ENCODE results near the gene PLEKHA4.
"Not testable (repeated sequence)": the region's sequence is repeated elsewhere in the genome, so short reads cannot be mapped to it uniquely, and the experiment has no call there.

Gene PLEKHA4

GRCh38 chr19:48906324-48906723, 37.9 kb upstream of the PLEKHA4 start:
- TF ChIP-seq POLR2AphosphoS5 (IDR thresholded peaks at IDR 0.05; ENCODE audit: borderline replicate concordance, low read depth, low read length) (no peak), EZH2 (IDR thresholded peaks at IDR 0.05) (no peak), FOXP2 (optimal IDR thresholded peaks at IDR 0.05; ENCODE audit: control extremely low read depth, extremely low read length, insufficient read depth) (no peak)
- Histone ChIP-seq H3K9me3 (ENCODE audit: low read depth, low read length) (no peaks in the 10 kb centered on the region), H3K4me3 (no peak overlapping the region), H3K36me3 (ENCODE audit: insufficient read depth, low read length) (peaks cover 9% of the 10 kb centered on the region), H3K9ac (ENCODE audit: insufficient read length) (no peak overlapping the region), H3K27ac (no peak overlapping the region)
- DNase-seq (ENCODE audit: low read depth, low spot score): no peak

DNA sequence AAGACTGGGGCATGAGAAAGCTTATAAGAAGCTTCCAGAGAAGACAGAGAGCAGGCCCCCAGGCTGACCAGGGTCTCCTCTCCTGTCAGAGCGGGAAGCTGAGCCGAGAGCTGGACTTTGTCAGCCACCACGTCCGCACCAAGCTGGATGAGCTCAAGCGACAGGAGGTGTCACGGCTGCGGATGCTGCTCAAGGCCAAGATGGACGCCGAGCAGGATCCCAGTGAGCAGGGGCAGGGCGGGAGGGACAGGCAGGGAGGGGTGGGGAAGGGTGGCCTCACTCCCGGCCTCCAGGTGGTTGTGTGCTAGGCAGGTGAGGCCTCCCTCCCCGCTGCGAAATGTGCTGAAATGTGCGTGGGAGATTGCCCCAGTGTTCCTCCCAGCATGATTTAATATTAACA, 37.2 kb upstream of the PLEKHA4 start:
- Histone ChIP-seq H3K9me3 (ENCODE audit: low read depth, low read length) (no peaks in the 10 kb centered on the region), H3K9ac (ENCODE audit: insufficient read length) (no peak overlapping the region), H3K4me3 (no peak overlapping the region), H3K27ac (no peak overlapping the region), H3K36me3 (ENCODE audit: insufficient read depth, low read length) (peaks cover 4% of the 10 kb centered on the region)
- TF ChIP-seq FOXP2 (optimal IDR thresholded peaks at IDR 0.05; ENCODE audit: control extremely low read depth, extremely low read length, insufficient read depth) (no peak), POLR2AphosphoS5 (IDR thresholded peaks at IDR 0.05; ENCODE audit: borderline replicate concordance, low read depth, low read length) (no peak), EZH2 (IDR thresholded peaks at IDR 0.05) (no peak)
- DNase-seq (ENCODE audit: low read depth, low spot score): no peak

- not testable (repeated sequence) for H3K27ac ChIP-seq; H3K4me3 ChIP-seq; H3K36me3 ChIP-seq (ENCODE audit: insufficient read depth, low read length); H3K9ac ChIP-seq (ENCODE audit: insufficient read length); DNase-seq (ENCODE audit: low read depth, low spot score); H3K9me3 ChIP-seq (ENCODE audit: low read depth, low read length)
These were observed 35.4 kb upstream of the PLEKHA4 start for GRCh38 chr19:48903788-48904187.

- not testable (repeated sequence) for H3K36me3 ChIP-seq (ENCODE audit: insufficient read depth, low read length); H3K9ac ChIP-seq (ENCODE audit: insufficient read length); H3K27ac ChIP-seq
These were observed 33.9 kb upstream of the PLEKHA4 start for GRCh38 chr19:48902291-48902690.

DNA sequence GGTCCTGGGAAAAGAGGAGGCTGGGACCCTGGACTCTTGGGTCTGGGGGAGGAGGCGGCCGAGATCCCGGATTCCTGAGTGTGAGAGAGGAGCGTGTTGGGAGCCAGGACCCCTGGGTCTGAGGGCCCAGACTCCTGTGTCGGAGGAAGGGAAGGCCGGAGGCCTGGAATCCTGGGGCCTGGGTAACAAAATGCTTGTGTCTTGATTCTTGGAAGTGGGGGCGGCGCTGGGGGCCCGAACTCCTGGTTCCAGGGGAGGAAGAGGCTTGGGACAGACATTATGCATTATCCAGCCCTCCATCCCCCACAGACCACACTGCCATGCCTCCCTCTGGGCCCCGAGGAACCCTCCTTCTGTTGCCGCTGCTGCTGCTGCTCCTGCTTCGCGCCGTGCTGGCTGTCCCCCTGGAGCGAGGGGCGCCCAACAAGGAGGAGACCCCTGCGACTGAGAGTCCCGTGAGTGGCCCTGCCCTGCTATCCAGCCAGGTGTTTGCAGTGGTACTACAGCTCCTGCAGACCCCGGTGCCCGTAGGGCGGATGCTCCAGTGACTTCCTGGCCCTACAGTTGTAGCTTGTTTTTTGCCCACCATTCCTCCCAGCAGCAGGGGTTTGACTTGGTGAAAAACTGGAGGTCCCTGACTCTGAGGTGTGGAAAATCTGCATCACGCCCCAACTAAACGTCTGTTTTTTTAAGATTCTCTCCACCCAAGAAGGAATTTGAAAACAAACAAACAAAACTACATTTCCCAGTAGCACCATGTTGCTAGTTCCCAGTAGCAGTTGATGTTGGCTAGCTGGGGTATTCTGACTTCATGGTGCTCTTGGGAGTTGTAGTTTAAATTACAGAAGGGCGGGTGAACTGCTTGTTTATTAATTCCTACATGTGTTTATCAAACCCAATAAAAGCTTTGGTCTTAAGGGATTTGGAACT, 32.3 kb upstream of the PLEKHA4 start:
- Histone ChIP-seq H3K27ac (peak overlapping the region; percentile 46; the same call in 1 of the 2 replicates), H3K4me3 (peak overlapping the region; percentile 92), H3K36me3 (ENCODE audit: insufficient read depth, low read length) (no peaks in the 10 kb centered on the region; the same call in 1 of the 2 replicates), H3K9ac (ENCODE audit: insufficient read length) (peak overlapping the region; percentile 87), H3K9me3 (ENCODE audit: low read depth, low read length) (no peaks in the 10 kb centered on the region)
- TF ChIP-seq POLR2AphosphoS5 (IDR thresholded peaks at IDR 0.05; ENCODE audit: borderline replicate concordance, low read depth, low read length) (no peak), EZH2 (IDR thresholded peaks at IDR 0.05) (no peak), FOXP2 (optimal IDR thresholded peaks at IDR 0.05; ENCODE audit: control extremely low read depth, extremely low read length, insufficient read depth) (no peak)
- no peak for DNase-seq (ENCODE audit: low read depth, low spot score)

More at GRCh38 chr19:48902291-48902690, 33.9 kb upstream of the PLEKHA4 start:
- not testable (repeated sequence) for H3K9me3 ChIP-seq (ENCODE audit: low read depth, low read length); DNase-seq (ENCODE audit: low read depth, low spot score); H3K4me3 ChIP-seq

GRCh38 chr19:48899781-48900476, 31.5 kb upstream of the PLEKHA4 start, which contains the start of gene NUCB1:
Gene NUCB1 (plus strand): TSS chr19:48900312. CDS start chr19:48900797, 485 bp downstream.
- TF ChIP-seq FOXP2 (optimal IDR thresholded peaks at IDR 0.05; ENCODE audit: control extremely low read depth, extremely low read length, insufficient read depth): no peak
- TF ChIP-seq EZH2 (IDR thresholded peaks at IDR 0.05): no peak
- TF ChIP-seq POLR2AphosphoS5 (IDR thresholded peaks at IDR 0.05; ENCODE audit: borderline replicate concordance, low read depth, low read length): peak; percentile 63; the same call in 1 of the 2 replicates
- H3K27ac ChIP-seq: peak within 1 kb of the TSS; percentile 91
- no peaks in the 10 kb centered on the region for H3K9me3 ChIP-seq (ENCODE audit: low read depth, low read length)
- H3K4me3 ChIP-seq: peak within 1 kb of the TSS; percentile 92
- DNase-seq (ENCODE audit: low read depth, low spot score): peak; percentile 98
- H3K36me3 ChIP-seq (ENCODE audit: insufficient read depth, low read length): no peaks in the 10 kb centered on the region; the same call in 1 of the 2 replicates
- H3K9ac ChIP-seq (ENCODE audit: insufficient read length): peak within 1 kb of the TSS; percentile 87

- DNase-seq (ENCODE audit: low read depth, low spot score); H3K9me3 ChIP-seq (ENCODE audit: low read depth, low read length); H3K36me3 ChIP-seq (ENCODE audit: insufficient read depth, low read length): not testable (repeated sequence)
- Histone ChIP-seq H3K9ac (ENCODE audit: insufficient read length) (peak overlapping the region; percentile 41), H3K4me3 (peak overlapping the region; percentile 92), H3K27ac (peak overlapping the region; percentile 91)
These were observed 31.0 kb upstream of the PLEKHA4 start for GRCh38 chr19:48899386-48899749.

DNA sequence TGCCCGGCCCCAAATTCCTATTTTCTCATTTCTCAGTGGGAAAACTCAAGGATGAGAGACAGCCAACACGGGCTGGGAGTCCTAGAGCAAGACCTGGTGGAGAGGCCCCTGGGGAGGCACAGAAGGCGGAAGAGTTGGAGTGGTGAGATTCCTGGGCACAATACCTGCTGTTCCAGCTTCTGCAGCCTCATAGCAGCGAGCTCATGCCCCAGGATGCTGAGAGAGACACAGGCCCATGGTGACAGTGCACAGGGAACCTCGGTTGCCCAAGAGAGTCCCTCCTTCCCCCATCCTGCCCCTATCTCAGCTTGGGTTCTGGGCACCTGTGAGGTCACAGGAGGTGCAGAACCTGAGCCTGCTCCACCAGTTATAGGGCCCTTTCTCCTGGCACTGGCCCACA, 28.8 kb upstream of the PLEKHA4 start:
- no peak overlapping the region for H3K27ac ChIP-seq

More for the DNA sequence above, 28.8 kb upstream of the PLEKHA4 start:
- Histone ChIP-seq H3K9ac (ENCODE audit: insufficient read length) (no peak overlapping the region), H3K9me3 (ENCODE audit: low read depth, low read length) (no peaks in the 10 kb centered on the region), H3K36me3 (ENCODE audit: insufficient read depth, low read length) (no peaks in the 10 kb centered on the region), H3K4me3 (no peak overlapping the region)
- no peak for DNase-seq (ENCODE audit: low read depth, low spot score)
- TF ChIP-seq POLR2AphosphoS5 (IDR thresholded peaks at IDR 0.05; ENCODE audit: borderline replicate concordance, low read depth, low read length): no peak
- TF ChIP-seq EZH2 (IDR thresholded peaks at IDR 0.05): no peak
- TF ChIP-seq FOXP2 (optimal IDR thresholded peaks at IDR 0.05; ENCODE audit: control extremely low read depth, extremely low read length, insufficient read depth): no peak
